GM18861 (cell line): Measurements from ENCODE around the gene CDH8.

Experiments
- ATAC-seq: cut with Tn5 transposase; IDR thresholded peaks from one replicate; pipeline ENCODE4 v1.9.1; 2021; ENCODE audit not compliant: unreplicated experiment

The CDH8 gene

GRCh38 chr16:62036101-62036801 is at the start of gene CDH8:
TSS of gene CDH8 (minus strand) at chr16:62036438. CDS start at chr16:62021403, 15,035 bp downstream.
- no peak for ATAC-seq

GRCh38 chr16:62079236-62079635 is 43.0 kb upstream of the CDH8 start:
- ATAC-seq = no peak

GRCh38 chr16:62077998-62078397 is 41.8 kb upstream of the CDH8 start:
- no peak for ATAC-seq

GRCh38 chr16:62076886-62077285 is 40.6 kb upstream of the CDH8 start:
- no peak for ATAC-seq

GRCh38 chr16:62068747-62069146 is 32.5 kb upstream of the CDH8 start:
- ATAC-seq = no peak

GRCh38 chr16:62067981-62068380 is 31.7 kb upstream of the CDH8 start:
- ATAC-seq = no peak

GRCh38 chr16:62067182-62067581 is 30.9 kb upstream of the CDH8 start:
- no peak for ATAC-seq

GRCh38 chr16:62066747-62067146 is 30.5 kb upstream of the CDH8 start:
- no peak for ATAC-seq

GRCh38 chr16:62064173-62064572 is 27.9 kb upstream of the CDH8 start:
- no peak for ATAC-seq

GRCh38 chr16:62060089-62060488 is 23.9 kb upstream of the CDH8 start:
- ATAC-seq = no peak

GRCh38 chr16:62059527-62059926 is 23.3 kb upstream of the CDH8 start:
- ATAC-seq = no peak

- no peak for ATAC-seq
Observed at GRCh38 chr16:62058412-62058811, 22.2 kb upstream of the CDH8 start.

GRCh38 chr16:62051942-62052341 is 15.7 kb upstream of the CDH8 start:
- no peak for ATAC-seq

GRCh38 chr16:62050793-62051192 is 14.6 kb upstream of the CDH8 start:
- ATAC-seq = no peak

- no peak for ATAC-seq
Observed at GRCh38 chr16:62046801-62047200, 10.6 kb upstream of the CDH8 start.

GRCh38 chr16:62041401-62041800 is 5.2 kb upstream of the CDH8 start:
- ATAC-seq = no peak

- no peak for ATAC-seq
Observed at GRCh38 chr16:62038646-62039045, 2.4 kb upstream of the CDH8 start.

GRCh38 chr16:62038225-62038624 is 2.0 kb upstream of the CDH8 start:
- ATAC-seq = no peak

- ATAC-seq = no peak
Observed at GRCh38 chr16:62036802-62037135, 531 bp upstream of the CDH8 start.

GRCh38 chr16:62035115-62036092 is 834 bp downstream of the CDH8 start:
- no peak for ATAC-seq

GRCh38 chr16:62034231-62035114 is 1.8 kb downstream of the CDH8 start:
- ATAC-seq = no peak
